HepG2 (cell line): ENCODE data around the gene PLEKHD1. TPM values are rescaled to one million over a fixed set of nuclear protein-coding genes. Genes with fewer than 3 reads are reported as not detected.
A peak's percentile ranks its signal among the peaks of the same experiment; 100 is the strongest.

ENCODE experiments used
- BCL6 ChIP-seq: IDR thresholded peaks from 2 replicates; pipeline ENCODE4 v1.6.1; 2016; ENCODE audit warnings: missing genetic modification reagents, missing compliant biosample characterization
- E2F2 ChIP-seq: sonication (generic); formaldehyde crosslinking; IDR thresholded peaks from 2 replicates; pipeline ENCODE4 v1.4.0; 2020; ENCODE audit warnings: missing genetic modification reagents, borderline replicate concordance
- HMG20A ChIP-seq: IDR thresholded peaks from 2 replicates; pipeline ENCODE4 v1.6.1; 2016; ENCODE audit warnings: borderline replicate concordance
- HOXD1 ChIP-seq: sonication (generic); formaldehyde crosslinking; IDR thresholded peaks from 2 replicates; pipeline ENCODE4 v1.5.0; 2020; ENCODE audit warnings: missing genetic modification reagents
- IRF2 ChIP-seq: IDR thresholded peaks from 2 replicates; pipeline ENCODE4 v1.6.1; 2018; ENCODE audit warnings: missing genetic modification reagents, missing compliant biosample characterization
- JUND ChIP-seq: sonication (generic); formaldehyde crosslinking; IDR thresholded peaks from 2 replicates; pipeline ENCODE4 v1.8.0; 2022; ENCODE audit warnings: mild to moderate bottlenecking, missing genetic modification reagents
- MAF1 ChIP-seq: sonication (generic); formaldehyde crosslinking; IDR thresholded peaks from 2 replicates; pipeline ENCODE4 v1.5.0; 2020; ENCODE audit warnings: missing genetic modification reagents, borderline replicate concordance
- MYPOP ChIP-seq: sonication (generic); formaldehyde crosslinking; IDR thresholded peaks from 2 replicates; pipeline ENCODE4 v1.8.1; 2023; ENCODE audit warnings: mild to moderate bottlenecking, moderate library complexity, missing genetic modification reagents
- NCOA2 ChIP-seq: sonication (generic); formaldehyde crosslinking; IDR thresholded peaks from 2 replicates; pipeline ENCODE4 v1.8.0; 2022; ENCODE audit warnings: inconsistent platforms
- NFATC3 ChIP-seq: sonication (generic); formaldehyde crosslinking; IDR thresholded peaks from 2 replicates; pipeline ENCODE4 v1.5.1; 2020; ENCODE audit warnings: mild to moderate bottlenecking, missing genetic modification reagents
- NR2F1 ChIP-seq, 2 experiments: fragments of 450-650 bp in 1 of 2; formaldehyde crosslinking in 1 of 2; IDR thresholded peaks; 2 replicates each; pipeline versions ENCODE4 v1.5.0 to v1.6.1; 2016 to 2020; ENCODE audit warnings: mild to moderate bottlenecking in 1 of 2, missing compliant biosample characterization in 1 of 2, missing genetic modification reagents in 1 of 2, moderate library complexity in 1 of 2
- ONECUT2 ChIP-seq: sonication (generic); formaldehyde crosslinking; IDR thresholded peaks from 2 replicates; pipeline ENCODE4 v1.4.0; 2020; ENCODE audit warnings: missing genetic modification reagents
- REPIN1 ChIP-seq: sonication (generic); formaldehyde crosslinking; IDR thresholded peaks from 2 replicates; pipeline ENCODE4 v1.8.0; 2022; ENCODE audit warnings: missing genetic modification reagents, low read depth, mild to moderate bottlenecking, borderline replicate concordance
- SIN3A ChIP-seq: IDR thresholded peaks from 2 replicates; pipeline ENCODE4 v1.6.1; 2011; ENCODE audit warnings: low read depth, mild to moderate bottlenecking, control low read depth, low read length, borderline replicate concordance
- SKI ChIP-seq: fragments of 450-650 bp; IDR thresholded peaks from one replicate; pipeline ENCODE4 v1.6.1; 2018; ENCODE audit warnings: mild to moderate bottlenecking; ENCODE audit not compliant: partially characterized antibody
- SMAD9 ChIP-seq: sonication (generic); formaldehyde crosslinking; IDR thresholded peaks from 2 replicates; pipeline ENCODE4 v1.5.1; 2020; ENCODE audit warnings: mild to moderate bottlenecking, missing genetic modification reagents
- TBX2 ChIP-seq: sonication (generic); formaldehyde crosslinking; IDR thresholded peaks from 2 replicates; pipeline ENCODE4 v1.5.0; 2020; ENCODE audit warnings: missing genetic modification reagents, mild to moderate bottlenecking, borderline replicate concordance
- ZBTB42 ChIP-seq: sonication (generic); formaldehyde crosslinking; IDR thresholded peaks from 2 replicates; pipeline ENCODE4 v1.5.0; 2020; ENCODE audit warnings: mild to moderate bottlenecking, missing genetic modification reagents
- ZC3H13 ChIP-seq: sonication (generic); formaldehyde crosslinking; IDR thresholded peaks from 2 replicates; pipeline ENCODE4 v1.8.1; 2023; ENCODE audit warnings: mild to moderate bottlenecking, missing genetic modification reagents, moderate library complexity
- ZNF710 ChIP-seq: sonication (generic); formaldehyde crosslinking; IDR thresholded peaks from 2 replicates; pipeline ENCODE4 v1.5.0; 2020; ENCODE audit warnings: mild to moderate bottlenecking, missing genetic modification reagents, borderline replicate concordance
- polyA plus RNA-seq, 8 experiments: library from polyadenylated mRNA; depleted of rRNA in 3 of 8; stranded (reverse) in 7 of 8; unstranded in 1 of 8; fragments of >200 nt; fragmentation: Illumina TruSeq in 4 of 8; extraction: Trizol in 4 of 8; gene quantifications; 2 replicates each; pipeline versions ENCODE4 v1.2.1 to v1.2.3, GENCODE V29; 2011 to 2016; ENCODE audit warnings: low read depth in 4 of 8, missing spikeins in 1 of 8, mixed read lengths in 1 of 8; ENCODE audit not compliant: insufficient read depth in 1 of 8
- total RNA-seq, 5 experiments: library from RNA; depleted of rRNA; stranded (reverse); fragments of >200 nt; fragmentation: Illumina TruSeq; extraction: Trizol; gene quantifications; 2 replicates each; pipeline ENCODE4 v1.2.3, GENCODE V29; 2016; ENCODE audit warnings: low read depth in 1 of 5
- TF ChIP-seq, protein P1 (sequence below): IDR thresholded peaks from 2 replicates; pipeline ENCODE4 v1.6.1; 2016; ENCODE audit warnings: missing biosample characterization, missing genetic modification reagents, low read depth
- TF ChIP-seq, protein P2 (sequence below): sonication (generic); formaldehyde crosslinking; IDR thresholded peaks from 2 replicates; pipeline ENCODE4 v1.5.1; 2020; ENCODE audit warnings: mild to moderate bottlenecking, missing genetic modification reagents

The PLEKHD1 gene
- total and polyA plus RNA-seq, 2 of the 13 experiments (the other 11 are each of a cell fraction or from before 2014, with no cell fraction given) = 0.01 TPM; not detected in 1

GRCh38 chr14:69580009-69580577 is 95.6 kb downstream of the PLEKHD1 start (continued):
- TF ChIP-seq E2F2 (CRISPR knock-in tag) = no peak
- TF ChIP-seq ZNF710 = peak; percentile 84
- TF ChIP-seq MYPOP (CRISPR knock-in tag) = no peak
- peak; percentile 43; the same call in 1 of the 2 replicates for TF ChIP-seq HOXD1 (CRISPR knock-in tag)
- no peak for TF ChIP-seq ZC3H13 (CRISPR knock-in tag)
- peak; percentile 30; the same call in 1 of the 2 replicates for TF ChIP-seq NCOA2 (CRISPR knock-in tag)
- TF ChIP-seq SKI = peak; percentile 85
- TF ChIP-seq SIN3A = no peak
- TF ChIP-seq BCL6 = peak; percentile 57
- no peak for TF ChIP-seq MAF1 (CRISPR knock-in tag)
- peak; percentile 58; the same call in 1 of the 2 replicates for TF ChIP-seq IRF2 (CRISPR knock-in tag)
- TF ChIP-seq TBX2 (CRISPR knock-in tag) = peak; percentile 91
- TF ChIP-seq REPIN1 (CRISPR knock-in tag) = peak; percentile 75; the same call in 1 of the 2 replicates
- TF ChIP-seq NFATC3 (CRISPR knock-in tag) = no peak
- TF ChIP-seq, protein P1, sequence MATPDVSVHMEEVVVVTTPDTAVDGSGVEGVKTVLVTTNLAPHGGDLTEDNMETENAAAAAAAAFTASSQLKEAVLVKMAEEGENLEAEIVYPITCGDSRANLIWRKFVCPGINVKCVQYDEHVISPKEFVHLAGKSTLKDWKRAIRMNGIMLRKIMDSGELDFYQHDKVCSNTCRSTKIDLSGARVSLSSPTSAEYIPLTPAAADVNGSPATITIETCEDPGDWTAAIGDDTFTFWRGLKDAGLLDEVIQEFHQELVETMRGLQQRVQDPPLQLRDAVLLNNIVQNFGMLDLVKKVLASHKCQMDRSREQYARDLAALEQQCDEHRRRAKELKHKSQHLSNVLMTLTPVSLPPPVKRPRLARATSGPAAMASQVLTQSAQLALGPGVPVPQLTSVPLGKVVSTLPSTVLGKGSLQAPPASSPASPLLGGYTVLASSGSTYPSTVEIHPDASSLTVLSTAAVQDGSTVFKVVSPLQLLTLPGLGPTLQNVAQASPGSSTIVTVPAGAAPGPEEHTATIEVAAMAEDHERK (CRISPR knock-in tag) = no peak
- TF ChIP-seq ZBTB42 (CRISPR knock-in tag) = no peak
- no peak for TF ChIP-seq ONECUT2 (CRISPR knock-in tag)
- TF ChIP-seq JUND (CRISPR knock-in tag) = peak; percentile 86
- no peak for TF ChIP-seq SMAD9 (CRISPR knock-in tag)
- TF ChIP-seq, protein P2, sequence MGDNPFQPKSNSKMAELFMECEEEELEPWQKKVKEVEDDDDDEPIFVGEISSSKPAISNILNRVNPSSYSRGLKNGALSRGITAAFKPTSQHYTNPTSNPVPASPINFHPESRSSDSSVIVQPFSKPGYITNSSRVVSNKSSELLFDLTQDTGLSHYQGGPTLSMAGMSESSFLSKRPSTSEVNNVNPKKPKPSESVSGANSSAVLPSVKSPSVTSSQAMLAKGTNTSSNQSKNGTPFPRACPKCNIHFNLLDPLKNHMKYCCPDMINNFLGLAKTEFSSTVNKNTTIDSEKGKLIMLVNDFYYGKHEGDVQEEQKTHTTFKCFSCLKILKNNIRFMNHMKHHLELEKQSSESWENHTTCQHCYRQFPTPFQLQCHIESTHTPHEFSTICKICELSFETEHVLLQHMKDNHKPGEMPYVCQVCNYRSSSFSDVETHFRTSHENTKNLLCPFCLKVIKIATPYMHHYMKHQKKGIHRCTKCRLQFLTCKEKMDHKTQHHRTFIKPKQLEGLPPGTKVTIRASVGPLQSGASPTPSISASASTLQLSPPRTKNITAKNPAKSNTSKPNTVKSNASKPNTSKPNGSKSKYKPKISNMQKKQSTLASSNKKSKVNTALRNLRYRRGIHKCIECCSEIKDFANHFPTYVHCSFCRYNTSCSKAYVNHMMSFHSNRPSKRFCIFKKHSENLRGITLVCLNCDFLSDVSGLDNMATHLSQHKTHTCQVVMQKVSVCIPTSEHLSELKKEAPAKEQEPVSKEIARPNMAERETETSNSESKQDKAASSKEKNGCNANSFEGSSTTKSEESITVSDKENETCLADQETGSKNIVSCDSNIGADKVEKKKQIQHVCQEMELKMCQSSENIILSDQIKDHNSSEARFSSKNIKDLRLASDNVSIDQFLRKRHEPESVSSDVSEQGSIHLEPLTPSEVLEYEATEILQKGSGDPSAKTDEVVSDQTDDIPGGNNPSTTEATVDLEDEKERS (CRISPR knock-in tag) = no peak
- TF ChIP-seq NR2F1 (CRISPR knock-in tag; IDR thresholded peaks at IDR 0.05) = no peak
- TF ChIP-seq HMG20A (CRISPR knock-in tag) = peak; percentile 77
